ENCODE measurements around the gene UGDH. TPM values are rescaled to one million over a fixed set of nuclear protein-coding genes. Genes with fewer than 3 reads are reported as not detected.
"Not testable (repeated sequence)": the region's sequence is repeated elsewhere in the genome, so short reads cannot be mapped to it uniquely, and the experiment has no call there.

The UGDH gene
- total and polyA plus RNA-seq, 2 experiments from 2014 or later = 223 to 374 TPM

DNA sequence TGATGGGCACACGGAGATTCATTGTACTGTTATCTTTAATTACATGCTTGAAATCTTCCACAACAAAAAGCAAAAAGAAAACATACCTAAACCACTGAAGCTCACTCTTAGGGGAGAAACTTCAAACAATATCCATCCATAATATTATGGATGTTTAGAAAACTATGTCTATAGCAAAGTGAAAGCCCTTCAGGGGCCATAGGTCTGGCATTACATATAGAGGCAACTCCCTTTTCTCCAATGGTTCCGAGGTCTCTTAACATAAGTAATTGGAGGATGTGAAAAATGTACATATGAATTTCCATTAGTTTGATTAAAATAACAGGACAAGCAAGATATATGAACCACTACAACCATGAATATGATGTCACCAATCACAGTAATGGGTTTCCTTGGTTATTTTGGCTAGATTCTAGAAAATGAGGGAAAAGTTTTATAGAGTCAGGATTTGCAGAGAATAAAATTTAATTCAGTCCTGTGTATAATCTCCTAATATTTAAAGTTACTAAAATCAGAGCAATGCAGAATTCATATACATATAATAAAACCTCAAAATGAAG is 10.8 kb downstream of the UGDH start:
- Histone ChIP-seq H3K36me3 (replicated peaks; ENCODE audit: insufficient read depth, low read depth) (peaks cover 6% of the 10 kb centered on the region), H3K27ac (peak overlapping the region; percentile 46), H3K4me1 (ENCODE audit: insufficient read depth) (peaks cover 8% of the 10 kb centered on the region), H2AFZ (no peak overlapping the region), H3K9me2 (replicated peaks; ENCODE audit: insufficient read depth) (no peaks in the 10 kb centered on the region), H3K4me2 (no peak overlapping the region), H4K20me1 (ENCODE audit: insufficient read depth, poor library complexity, severe bottlenecking) (peaks cover 6% of the 10 kb centered on the region), H3K79me2 (peaks cover 90% of the 10 kb centered on the region), H3K4me3 (no peak overlapping the region), H3K9me3 (ENCODE audit: low read depth) (no peaks in the 10 kb centered on the region), H3K27me3 (no peaks in the 10 kb centered on the region)
- TF ChIP-seq, protein P1, sequence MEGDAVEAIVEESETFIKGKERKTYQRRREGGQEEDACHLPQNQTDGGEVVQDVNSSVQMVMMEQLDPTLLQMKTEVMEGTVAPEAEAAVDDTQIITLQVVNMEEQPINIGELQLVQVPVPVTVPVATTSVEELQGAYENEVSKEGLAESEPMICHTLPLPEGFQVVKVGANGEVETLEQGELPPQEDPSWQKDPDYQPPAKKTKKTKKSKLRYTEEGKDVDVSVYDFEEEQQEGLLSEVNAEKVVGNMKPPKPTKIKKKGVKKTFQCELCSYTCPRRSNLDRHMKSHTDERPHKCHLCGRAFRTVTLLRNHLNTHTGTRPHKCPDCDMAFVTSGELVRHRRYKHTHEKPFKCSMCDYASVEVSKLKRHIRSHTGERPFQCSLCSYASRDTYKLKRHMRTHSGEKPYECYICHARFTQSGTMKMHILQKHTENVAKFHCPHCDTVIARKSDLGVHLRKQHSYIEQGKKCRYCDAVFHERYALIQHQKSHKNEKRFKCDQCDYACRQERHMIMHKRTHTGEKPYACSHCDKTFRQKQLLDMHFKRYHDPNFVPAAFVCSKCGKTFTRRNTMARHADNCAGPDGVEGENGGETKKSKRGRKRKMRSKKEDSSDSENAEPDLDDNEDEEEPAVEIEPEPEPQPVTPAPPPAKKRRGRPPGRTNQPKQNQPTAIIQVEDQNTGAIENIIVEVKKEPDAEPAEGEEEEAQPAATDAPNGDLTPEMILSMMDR (IDR thresholded peaks at IDR 0.05; ENCODE audit: poor library complexity) = no peak
- no peak for TF ChIP-seq EZH2 (IDR thresholded peaks at IDR 0.05; ENCODE audit: borderline replicate concordance)
- TF ChIP-seq EZH2phosphoT487 (IDR thresholded peaks at IDR 0.05; ENCODE audit: low read depth, severe bottlenecking, unreplicated experiment) = no peak
- 95% methylated on average over 2 of the region's 2 CpGs for WGBS (ENCODE audit: low lambda C conversion rate, missing lambda C conversion rate)
- no peak for DNase-seq (ENCODE audit: low spot score)

DNA sequence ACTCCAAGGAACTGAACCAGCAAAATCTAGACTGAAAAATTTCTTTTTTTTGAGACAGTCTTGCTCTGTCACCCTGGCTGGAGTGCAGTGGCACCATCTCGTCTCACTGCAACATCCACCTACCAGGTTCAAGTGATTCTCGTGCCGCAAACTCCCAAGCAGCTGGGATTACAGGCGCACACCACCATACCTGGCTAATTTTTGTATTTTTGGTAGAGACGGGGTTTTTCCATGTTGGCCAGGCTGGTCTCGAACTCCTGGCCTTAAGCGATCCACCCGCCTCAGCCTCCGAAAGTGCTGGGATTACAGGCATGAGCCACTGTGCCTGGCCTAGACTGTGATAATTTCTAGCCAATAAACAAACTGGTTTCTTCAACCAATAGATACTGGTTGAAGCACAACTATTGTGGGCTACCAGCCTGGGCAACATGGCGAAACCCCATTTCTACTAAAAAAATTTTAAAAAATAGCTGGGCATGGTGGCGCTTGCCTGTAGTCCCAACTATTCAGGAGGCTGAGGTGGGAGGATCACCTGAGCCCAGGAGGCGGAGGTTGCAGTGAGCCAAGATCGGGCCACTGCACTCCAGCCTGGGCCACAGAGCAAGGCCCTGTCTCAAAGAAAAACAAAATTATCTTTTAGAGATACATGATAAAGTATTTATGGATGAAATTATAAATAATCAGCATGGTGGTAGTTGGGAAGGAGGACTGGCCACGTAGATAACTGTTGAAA is 11.4 kb downstream of the UGDH start:
- H3K27ac ChIP-seq = peak overlapping the region; percentile 46
- not testable (repeated sequence) for H3K9me3 ChIP-seq (ENCODE audit: low read depth); H3K4me1 ChIP-seq (ENCODE audit: insufficient read depth); H3K9me2 ChIP-seq (replicated peaks; ENCODE audit: insufficient read depth); H4K20me1 ChIP-seq (ENCODE audit: insufficient read depth, poor library complexity, severe bottlenecking); H3K4me2 ChIP-seq; DNase-seq (ENCODE audit: low spot score); H3K36me3 ChIP-seq (replicated peaks; ENCODE audit: insufficient read depth, low read depth); H3K27me3 ChIP-seq; H2AFZ ChIP-seq; H3K4me3 ChIP-seq
- WGBS (ENCODE audit: low lambda C conversion rate, missing lambda C conversion rate) = 97% methylated on average over 14 of the region's 14 CpGs
- H3K79me2 ChIP-seq = peaks cover 86% of the 10 kb centered on the region

DNA sequence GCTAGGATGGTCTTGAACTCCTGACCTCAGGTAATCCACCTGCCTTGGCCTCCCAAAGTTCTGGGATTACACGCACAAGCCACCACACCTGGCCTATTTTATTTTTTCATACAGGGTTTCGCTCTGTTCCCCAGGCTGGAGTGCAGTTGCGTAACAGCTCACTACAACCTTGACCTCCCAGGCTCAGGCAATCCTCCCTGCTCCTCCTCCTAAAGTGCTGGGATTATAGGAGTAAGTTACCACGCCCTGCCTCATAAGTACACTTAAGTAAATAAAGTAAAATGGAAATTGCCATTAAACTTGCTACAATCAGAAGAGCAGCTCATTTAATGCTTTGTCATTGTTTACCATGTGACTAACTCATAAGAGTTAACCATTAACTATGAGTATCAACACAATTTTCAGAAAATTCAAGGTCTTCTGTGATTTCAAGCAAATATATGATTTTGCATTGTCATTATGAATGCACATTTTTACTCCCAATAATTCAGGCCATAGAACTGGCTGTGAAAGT is 12.3 kb downstream of the UGDH start:
- no peak overlapping the region for H3K4me2 ChIP-seq
- WGBS (ENCODE audit: low lambda C conversion rate, missing lambda C conversion rate) = 46% methylated on average over 4 of the region's 4 CpGs
- peak; percentile 71 for DNase-seq (ENCODE audit: low spot score)
- peak overlapping the region; percentile 62 for H3K27ac ChIP-seq
- no peaks in the 10 kb centered on the region for H3K9me2 ChIP-seq (replicated peaks; ENCODE audit: insufficient read depth)
- H3K4me1 ChIP-seq (ENCODE audit: insufficient read depth) = peaks cover 8% of the 10 kb centered on the region
- H3K36me3 ChIP-seq (replicated peaks; ENCODE audit: insufficient read depth, low read depth) = peaks cover 1% of the 10 kb centered on the region
- H2AFZ ChIP-seq = no peak overlapping the region
- no peaks in the 10 kb centered on the region for H3K9me3 ChIP-seq (ENCODE audit: low read depth)
- H3K79me2 ChIP-seq = peaks cover 84% of the 10 kb centered on the region
- TF ChIP-seq EZH2phosphoT487 (IDR thresholded peaks at IDR 0.05; ENCODE audit: low read depth, severe bottlenecking, unreplicated experiment) (no peak), EZH2 (IDR thresholded peaks at IDR 0.05; ENCODE audit: borderline replicate concordance) (no peak)
- TF ChIP-seq, protein P1 (IDR thresholded peaks at IDR 0.05; ENCODE audit: poor library complexity) = no peak
- no peaks in the 10 kb centered on the region for H4K20me1 ChIP-seq (ENCODE audit: insufficient read depth, poor library complexity, severe bottlenecking)
- H3K27me3 ChIP-seq = no peaks in the 10 kb centered on the region
- H3K4me3 ChIP-seq = no peak overlapping the region

DNA sequence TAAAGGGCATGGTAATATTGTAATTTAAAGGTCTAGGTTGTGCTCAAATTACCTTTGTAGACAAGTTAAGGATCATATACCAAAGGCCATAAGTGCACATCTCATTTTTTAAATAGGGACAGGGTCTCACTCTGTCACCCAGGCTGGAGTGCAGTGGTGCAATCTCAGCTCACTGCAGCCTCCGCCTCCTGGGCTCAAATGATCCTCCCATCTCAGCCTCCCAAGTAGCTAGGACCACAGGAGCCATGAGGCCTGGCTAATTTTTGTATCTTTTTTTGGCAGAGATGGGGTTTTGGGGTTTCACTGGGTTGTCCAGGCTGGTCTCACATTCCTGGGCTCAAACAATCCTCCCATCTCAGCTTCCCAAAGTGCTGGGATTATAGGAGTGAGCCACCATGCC is 13.0 kb downstream of the UGDH start:
- Histone ChIP-seq H3K79me2 (peaks cover 81% of the 10 kb centered on the region), H3K27ac (peak overlapping the region; percentile 62)
- H3K9me3 ChIP-seq (ENCODE audit: low read depth); H3K9me2 ChIP-seq (replicated peaks; ENCODE audit: insufficient read depth); DNase-seq (ENCODE audit: low spot score); H3K4me3 ChIP-seq; H3K4me1 ChIP-seq (ENCODE audit: insufficient read depth); H3K36me3 ChIP-seq (replicated peaks; ENCODE audit: insufficient read depth, low read depth); H4K20me1 ChIP-seq (ENCODE audit: insufficient read depth, poor library complexity, severe bottlenecking); H2AFZ ChIP-seq; H3K4me2 ChIP-seq; H3K27me3 ChIP-seq: not testable (repeated sequence)
- 100% methylated on average over 1 of the region's 1 CpG for WGBS (ENCODE audit: low lambda C conversion rate, missing lambda C conversion rate)

All from hepatocyte (in vitro differentiated cells).